H9 (cell line): Measurements from ENCODE around the gene PCED1A. TPM values are rescaled to one million over a fixed set of nuclear protein-coding genes. Genes with fewer than 3 reads are reported as not detected.

Experiments
- DNase-seq: peaks from one replicate; pipeline ENCODE4 v3.0.0-alpha.2; 2017
- H2AFZ ChIP-seq: one replicate; pipeline ENCODE4 v1.6.1; 2013; ENCODE audit warnings: mild to moderate bottlenecking, low read length, control low read depth, moderate library complexity
- H2AK5ac ChIP-seq: 2 replicates; pipeline ENCODE4 v1.6.1; 2013; ENCODE audit warnings: low read length, control low read depth, mixed read lengths; ENCODE audit not compliant: insufficient read length
- H2BK120ac ChIP-seq: one replicate; pipeline ENCODE4 v1.6.1; 2013; ENCODE audit warnings: low read depth, mild to moderate bottlenecking, low read length, control low read depth, inconsistent platforms; ENCODE audit not compliant: poor library complexity, severe bottlenecking
- H2BK12ac ChIP-seq: 2 replicates; pipeline ENCODE4 v1.6.1; 2013; ENCODE audit warnings: low read length, control low read depth, mixed read lengths, low read depth; ENCODE audit not compliant: insufficient read length
- H2BK15ac ChIP-seq: 2 replicates; pipeline ENCODE4 v1.6.1; 2013; ENCODE audit warnings: low read depth, low read length, control low read depth
- H2BK20ac ChIP-seq: one replicate; pipeline ENCODE4 v1.6.1; 2013; ENCODE audit warnings: low read depth, mild to moderate bottlenecking, low read length, control low read depth, inconsistent platforms; ENCODE audit not compliant: poor library complexity, severe bottlenecking
- H2BK5ac ChIP-seq: 2 replicates; pipeline ENCODE4 v1.6.1; 2013; ENCODE audit warnings: low read length, control low read depth, mixed read lengths; ENCODE audit not compliant: insufficient read length
- H3K14ac ChIP-seq: 2 replicates; pipeline ENCODE4 v1.6.1; 2013; ENCODE audit warnings: low read length, control low read depth; ENCODE audit not compliant: insufficient read depth
- H3K18ac ChIP-seq: 2 replicates; pipeline ENCODE4 v1.6.1; 2013; ENCODE audit warnings: low read depth, mild to moderate bottlenecking, mixed read lengths, low read length, control low read depth; ENCODE audit not compliant: insufficient read length
- H3K23ac ChIP-seq: 2 replicates; pipeline ENCODE4 v1.6.1; 2013; ENCODE audit warnings: low read length, control low read depth, mixed read lengths, low read depth; ENCODE audit not compliant: insufficient read length
- H3K23me2 ChIP-seq: 2 replicates; pipeline ENCODE4 v1.6.1; 2013; ENCODE audit warnings: low read depth, mild to moderate bottlenecking, mixed read lengths, low read length, control low read depth; ENCODE audit not compliant: insufficient read length, poor library complexity, severe bottlenecking
- H3K27ac ChIP-seq: 2 replicates; pipeline ENCODE4 v1.5.1; 2013; ENCODE audit warnings: low read length, control low read depth, mixed read lengths, low read depth; ENCODE audit not compliant: insufficient read length
- H3K27me3 ChIP-seq: 2 replicates; pipeline ENCODE4 v1.6.1; 2013; ENCODE audit warnings: low read length, control low read depth, inconsistent platforms; ENCODE audit not compliant: insufficient read depth
- H3K4ac ChIP-seq: 2 replicates; pipeline ENCODE4 v1.6.1; 2013; ENCODE audit warnings: low read depth, mild to moderate bottlenecking, control low read depth, inconsistent platforms, low read length, moderate library complexity
- H3K4me1 ChIP-seq: 2 replicates; pipeline ENCODE4 v1.6.1; 2013; ENCODE audit warnings: low read length, control low read depth, inconsistent platforms; ENCODE audit not compliant: insufficient read depth
- H3K4me2 ChIP-seq: 2 replicates; pipeline ENCODE4 v1.6.1; 2013; ENCODE audit warnings: low read length, control low read depth, mixed read lengths; ENCODE audit not compliant: insufficient read length, insufficient read depth
- H3K56ac ChIP-seq: 2 replicates; pipeline ENCODE4 v1.6.1; 2013; ENCODE audit warnings: low read depth, mild to moderate bottlenecking, mixed read lengths, low read length, control low read depth; ENCODE audit not compliant: insufficient read length
- H3K79me1 ChIP-seq: 2 replicates; pipeline ENCODE4 v1.6.1; 2013; ENCODE audit warnings: low read depth, mild to moderate bottlenecking, moderate library complexity, low read length, control low read depth, inconsistent platforms; ENCODE audit not compliant: insufficient read depth, poor library complexity, severe bottlenecking
- H3K79me2 ChIP-seq: 2 replicates; pipeline ENCODE4 v1.6.1; 2013; ENCODE audit warnings: low read length, control low read depth, inconsistent platforms; ENCODE audit not compliant: insufficient read depth
- H3K9ac ChIP-seq: 2 replicates; pipeline ENCODE4 v1.6.1; 2013; ENCODE audit warnings: low read length, control low read depth, mixed read lengths; ENCODE audit not compliant: insufficient read length; ENCODE audit errors: extremely low read depth
- H3K9me3 ChIP-seq: one replicate; pipeline ENCODE4 v1.6.1; 2013; ENCODE audit warnings: low read depth, low read length, inconsistent platforms; ENCODE audit not compliant: control insufficient read depth
- H3T11ph ChIP-seq: one replicate; pipeline ENCODE4 v1.6.1; 2013; ENCODE audit warnings: mild to moderate bottlenecking, low read length, control low read depth, inconsistent platforms
- H4K20me1 ChIP-seq: one replicate; pipeline ENCODE4 v1.6.1; 2013; ENCODE audit not compliant: control insufficient read depth, insufficient read length, insufficient read depth
- H4K5ac ChIP-seq: 2 replicates; pipeline ENCODE4 v1.6.1; 2013; ENCODE audit warnings: low read depth, mild to moderate bottlenecking, mixed read lengths, low read length, control low read depth; ENCODE audit not compliant: insufficient read length
- H4K8ac ChIP-seq: replicated peaks from 2 replicates; pipeline ENCODE4 v1.6.1; 2013; ENCODE audit warnings: low read length, control low read depth, mixed read lengths, low read depth; ENCODE audit not compliant: insufficient read length
- H4K91ac ChIP-seq: 2 replicates; pipeline ENCODE4 v1.6.1; 2013; ENCODE audit warnings: low read depth, mild to moderate bottlenecking, moderate library complexity, mixed read lengths, low read length, control low read depth; ENCODE audit not compliant: insufficient read length
- H3K27ac Mint-ChIP-seq, 3 experiments: 2 replicates in 2 of 3; 3 replicates in 1 of 3; pipeline ENCODE4 v1.8.0; 2020 to 2021; ENCODE audit warnings: mixed read lengths in 3 of 3, mild to moderate bottlenecking in 1 of 3, moderate library complexity in 1 of 3
- H3K27me3 Mint-ChIP-seq: 2 replicates; pipeline ENCODE4 v1.8.0; 2021; ENCODE audit warnings: low read depth, mild to moderate bottlenecking, moderate library complexity, mixed read lengths
- H3K36me3 Mint-ChIP-seq, 3 experiments: 2 replicates in 2 of 3; 3 replicates in 1 of 3; pipeline ENCODE4 v1.8.0; 2020 to 2021; ENCODE audit warnings: low read depth in 3 of 3, mixed read lengths in 3 of 3; ENCODE audit not compliant: insufficient read depth in 1 of 3
- H3K4me1 Mint-ChIP-seq, 2 experiments: 2 replicates each; pipeline ENCODE4 v1.8.0; 2020; ENCODE audit warnings: mixed read lengths in 2 of 2
- H3K4me3 Mint-ChIP-seq, 2 experiments: 2 replicates in 1 of 2; 3 replicates in 1 of 2; pipeline ENCODE4 v1.8.0; 2020 to 2021; ENCODE audit warnings: mild to moderate bottlenecking in 2 of 2, mixed read lengths in 2 of 2, moderate library complexity in 1 of 2
- H3K9me3 Mint-ChIP-seq, 2 experiments: 2 replicates in 1 of 2; 3 replicates in 1 of 2; pipeline ENCODE4 v1.8.0; 2020; ENCODE audit warnings: mild to moderate bottlenecking in 2 of 2, mixed read lengths in 2 of 2, moderate library complexity in 1 of 2
- CTCF ChIP-seq: fragments of 200-600 bp; sonication (generic); conservative IDR thresholded peaks from 3 replicates; pipeline ENCODE4 v1.8.0; 2021; ENCODE audit warnings: antibody characterized with exemption, mild to moderate bottlenecking
- WGBS: extraction: QIAGEN DNeasy Blood & Tissue Kit; methylation state at CpG from one replicate; pipeline ENCODE4 v1.1.7; 2013; ENCODE audit warnings: missing lambda C conversion rate, low lambda C conversion rate, mixed read lengths; ENCODE audit not compliant: insufficient read length; ENCODE audit errors: extremely low coverage; 5-methylcytosine and 5-hydroxymethylcytosine counted together
- total RNA-seq: library from RNA; stranded (reverse); gene quantifications from 2 replicates; pipeline ENCODE4 v1.2.1, GENCODE V29; 2021

The PCED1A gene
- total RNA-seq, 1 experiment from 2014 or later = 30.8 TPM

GRCh38 chr20:2872459-2873009, 32.1 kb upstream of the PCED1A start:
- peak; percentile 50; the same call in 2 of the 3 replicates for TF ChIP-seq CTCF
- no peak overlapping the region for H2BK5ac ChIP-seq
- H3T11ph ChIP-seq = no peak overlapping the region
- H3K4me3 Mint-ChIP-seq = peak overlapping the region; percentile 86 to 90
- no peak overlapping the region for H4K8ac ChIP-seq
- H4K5ac ChIP-seq = no peak overlapping the region
- no peaks in the 10 kb centered on the region for H3K9me3 Mint-ChIP-seq
- no peak overlapping the region for H2BK120ac ChIP-seq
- H3K36me3 Mint-ChIP-seq = peaks cover 2 to 12% (median 12%) of the 10 kb centered on the region in 3 experiments; a peak in 6 of 7 replicates
- no peak overlapping the region for H3K4ac ChIP-seq
- peak overlapping the region; percentile 1 for H3K9ac ChIP-seq
- peaks cover 28 to 36% of the 10 kb centered on the region in 2 experiments for H3K4me1 Mint-ChIP-seq
- no peaks in the 10 kb centered on the region for H3K9me3 ChIP-seq
- no peak overlapping the region for H2BK20ac ChIP-seq
- H2AK5ac ChIP-seq = no peak overlapping the region
- peak overlapping the region; percentile 56 for H3K18ac ChIP-seq
- no peak overlapping the region for H3K56ac ChIP-seq
- H3K27ac ChIP-seq = no peak overlapping the region
- H3K14ac ChIP-seq = 0 out of 2 replicates have a peak overlapping the region, but pooled peaks have one; percentile 86
- H3K4me1 ChIP-seq = 0 out of 2 replicates have a peak, but pooled peaks cover 3% of the 10 kb centered on the region
- H3K79me1 ChIP-seq = peaks cover 7% of the 10 kb centered on the region
- peaks cover 18% of the 10 kb centered on the region for H3K23me2 ChIP-seq
- H4K91ac ChIP-seq = no peak overlapping the region
- H2BK15ac ChIP-seq = no peak overlapping the region
- no peak overlapping the region for H2BK12ac ChIP-seq
- peak overlapping the region; percentile 89 for H3K4me2 ChIP-seq
- H3K27me3 Mint-ChIP-seq = peaks cover 28% of the 10 kb centered on the region
- peaks cover 2% of the 10 kb centered on the region; the same call in 1 of the 2 replicates for H3K27me3 ChIP-seq
- peaks cover 3% of the 10 kb centered on the region; the same call in 1 of the 2 replicates for H3K79me2 ChIP-seq
- peak; percentile 66 for DNase-seq
- no CpG with 5 or more reads among the region's 49 CpGs for WGBS
- H3K27ac Mint-ChIP-seq = peak overlapping the region in 1 of 3 experiments; percentile 64; a peak in 2 of 7 replicates
- H2AFZ ChIP-seq = no peak overlapping the region
- no peaks in the 10 kb centered on the region for H4K20me1 ChIP-seq
- H3K23ac ChIP-seq = no peak overlapping the region
